Stimulated activated CD8-positive, alpha-beta memory T cell treated with anti-CD3 and anti-CD28 coated beads, Interleukin-4, amount 100 ng/mL, for 48 hours (primary cell): ENCODE data around the gene BUD31.
"Not testable (repeated sequence)": the region's sequence is repeated elsewhere in the genome, so short reads cannot be mapped to it uniquely, and the experiment has no call there.

Source experiments
- DNase-seq: peaks from one replicate; pipeline ENCODE4 v3.0.0-alpha.2; 2020

BUD31 gene

DNA sequence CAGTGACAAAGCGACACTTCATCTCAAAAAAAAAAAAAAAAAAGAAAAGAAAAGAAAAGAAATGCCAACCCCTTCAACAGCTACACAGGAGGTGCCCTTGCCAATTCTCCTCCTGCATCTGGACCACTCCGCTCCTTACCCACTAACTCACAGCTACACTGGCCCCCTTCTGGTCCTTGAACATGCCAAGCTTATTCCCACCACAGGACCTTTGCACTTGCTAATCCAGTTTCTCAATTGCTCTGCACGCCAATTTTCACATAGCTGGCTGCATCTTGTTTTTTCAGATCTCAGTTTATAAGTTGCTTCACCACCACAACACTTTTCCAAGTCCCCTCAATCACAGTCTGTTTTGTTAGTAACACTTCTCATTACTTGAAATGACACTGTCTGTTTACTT lies 5.9 kb upstream of the BUD31 start:
- DNase-seq: no peak

- DNase-seq: no peak
Observed at GRCh38 chr7:99403764-99404163, 5.0 kb upstream of the BUD31 start.

- no peak for DNase-seq
Observed at GRCh38 chr7:99404235-99404976, 4.4 kb upstream of the BUD31 start.

- DNase-seq: no peak
Observed at GRCh38 chr7:99404977-99405320, 3.8 kb upstream of the BUD31 start.

DNA sequence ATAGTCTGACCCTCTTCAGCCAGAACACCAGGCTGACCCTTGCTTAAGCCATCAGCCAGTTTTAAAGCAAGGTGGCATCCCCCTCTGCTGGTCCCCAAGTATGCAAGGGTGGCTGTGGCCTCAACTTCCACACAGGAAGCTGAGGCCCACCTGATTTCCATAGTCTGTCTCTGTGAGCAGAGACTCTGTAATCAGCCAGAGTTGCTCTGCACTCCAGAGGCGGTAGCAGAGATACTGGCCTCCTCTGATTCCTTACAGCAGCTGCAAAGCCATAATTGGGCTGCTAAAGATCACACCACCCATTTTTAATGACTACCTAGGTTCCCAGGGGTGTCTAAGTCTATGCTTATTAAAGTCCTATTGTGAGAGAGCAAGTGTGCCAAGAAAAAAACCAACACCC lies 2.2 kb upstream of the BUD31 start:
- no peak for DNase-seq

- DNase-seq: peak; percentile 62
Observed at GRCh38 chr7:99407872-99408378, 844 bp upstream of the BUD31 start.

DNA sequence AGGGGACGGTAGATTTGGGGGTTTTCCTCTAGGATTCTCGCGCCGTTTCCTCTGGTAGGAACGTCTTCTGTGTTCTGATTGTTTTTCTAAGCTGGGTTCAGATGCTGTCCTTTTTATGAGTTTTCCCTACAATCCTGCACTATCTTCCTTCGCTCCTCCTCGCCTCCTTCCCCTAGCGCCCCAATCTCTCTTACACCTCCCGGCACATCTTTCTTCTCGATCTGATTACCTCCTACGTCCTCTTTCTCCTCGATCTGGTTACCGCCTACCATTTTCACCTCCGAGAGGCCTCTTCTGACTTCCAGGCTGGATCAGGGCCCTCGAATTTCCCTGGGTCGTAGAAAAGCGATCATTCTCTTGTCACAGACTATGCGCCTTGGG lies 413 bp downstream of the BUD31 start:
- no peak for DNase-seq

DNA sequence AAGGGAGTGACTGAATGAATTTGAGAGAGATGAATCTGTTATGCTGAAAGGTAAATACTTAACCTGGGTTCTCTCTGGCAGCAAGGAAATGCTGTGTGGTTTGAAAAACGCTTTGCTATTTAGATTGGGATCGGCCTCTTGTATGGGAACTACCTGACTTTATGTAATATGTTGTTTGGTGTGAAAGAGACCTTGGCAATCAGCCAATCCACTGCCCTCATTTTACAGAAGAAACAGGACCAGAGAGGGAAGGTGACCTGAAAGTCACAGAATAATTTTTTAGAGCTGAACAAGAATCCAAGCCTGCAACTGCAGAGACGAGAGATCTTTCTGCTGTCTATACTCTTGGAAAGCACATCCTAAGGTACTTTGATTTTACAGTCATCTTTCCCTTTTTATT lies 1.0 kb downstream of the BUD31 start:
- DNase-seq: no peak

DNA sequence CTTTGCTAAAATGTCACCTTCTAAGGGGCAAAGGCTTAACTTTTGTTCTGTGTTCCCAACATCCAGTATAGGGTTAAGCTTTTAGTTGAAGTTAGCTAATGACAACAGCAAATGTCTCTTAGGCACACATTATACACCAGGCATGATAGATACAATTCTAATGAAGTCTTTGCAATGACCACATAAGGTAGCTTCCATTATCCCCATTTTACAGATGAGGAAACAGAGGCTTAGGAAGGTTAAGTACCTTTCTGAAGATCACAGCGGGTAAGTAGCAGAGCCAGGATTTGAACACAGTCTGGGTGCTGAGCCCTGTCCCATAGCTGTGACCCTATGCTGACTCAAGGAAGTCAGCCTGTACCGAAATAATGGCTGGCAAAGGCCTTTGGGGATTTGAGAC lies 1.9 kb downstream of the BUD31 start:
- DNase-seq: no peak

GRCh38 chr7:99415513-99416127 lies 6.9 kb downstream of the BUD31 start:
- peak; percentile 62 for DNase-seq

DNA sequence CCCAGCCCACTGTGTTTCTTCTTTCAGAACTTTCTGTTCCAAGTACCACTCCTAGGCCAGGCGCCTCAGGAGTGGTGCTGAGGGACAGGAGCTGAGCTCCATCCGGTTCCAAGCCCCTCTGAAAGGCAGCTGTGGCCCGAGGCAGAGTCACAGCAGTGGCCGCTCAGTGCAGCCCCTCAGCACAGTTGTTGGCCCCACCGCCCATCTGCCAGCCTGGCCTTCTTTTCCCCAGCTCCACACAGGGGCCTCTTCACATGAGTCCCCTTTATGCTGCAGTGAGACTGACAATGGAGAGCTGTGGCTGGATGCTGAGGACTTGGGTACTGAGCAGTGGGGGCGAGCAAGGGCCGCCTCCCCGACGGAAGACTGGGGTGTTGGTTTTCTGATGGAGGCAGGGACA lies 9.5 kb downstream of the BUD31 start:
- DNase-seq: no peak

DNA sequence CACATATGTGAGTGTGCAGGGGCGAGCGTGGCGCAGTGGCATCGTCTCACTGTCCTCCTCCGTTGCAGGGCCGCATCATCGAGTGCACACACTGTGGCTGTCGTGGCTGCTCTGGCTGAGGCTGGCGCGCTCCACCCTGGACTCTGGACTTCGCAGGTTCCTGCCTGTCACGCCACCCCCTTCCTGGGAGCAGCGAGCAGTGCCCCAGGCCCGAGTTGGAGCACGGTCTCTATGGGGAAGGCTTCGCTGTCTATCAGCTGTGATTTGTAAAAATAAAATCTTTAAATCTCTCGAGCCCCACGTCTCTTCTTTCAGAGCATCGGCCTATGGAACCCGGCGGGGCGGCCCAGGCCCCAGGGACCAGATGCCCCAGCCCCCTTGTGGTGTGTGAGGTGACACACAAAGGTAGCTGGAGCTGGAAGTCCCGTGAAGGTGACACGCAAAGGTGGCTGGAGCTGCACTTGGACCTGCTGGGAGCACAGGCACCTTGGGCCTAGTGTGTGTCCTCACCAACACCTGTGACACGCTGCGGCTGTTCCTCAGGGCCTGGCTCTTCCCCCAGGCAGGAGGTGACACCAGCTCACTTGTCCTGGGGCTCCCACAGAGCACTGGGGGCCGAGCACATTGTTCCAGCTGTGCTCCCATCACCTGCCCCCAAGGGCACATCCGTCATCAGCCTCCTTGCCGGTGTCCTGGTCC lies 10.7 kb downstream of the BUD31 start:
- no peak for DNase-seq

DNA sequence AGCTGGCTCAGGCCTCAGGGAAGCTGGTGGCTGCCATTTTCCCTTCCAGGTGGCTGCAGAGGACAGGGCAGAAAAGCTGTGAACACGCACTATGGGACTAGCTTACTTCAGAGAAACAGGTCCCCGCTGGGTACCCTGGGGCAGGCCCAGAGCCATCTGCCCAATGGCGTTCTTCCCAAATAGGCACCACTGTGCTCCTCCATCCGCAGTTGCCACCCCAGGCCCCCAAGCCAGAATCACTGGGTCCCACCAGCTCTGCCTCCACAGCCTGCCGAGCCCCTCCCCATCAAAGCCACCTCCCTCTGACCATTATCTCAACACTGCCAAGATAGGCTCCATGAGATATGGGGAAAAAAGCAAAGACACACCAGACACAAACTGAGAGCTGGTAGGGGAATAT lies 11.4 kb downstream of the BUD31 start:
- no peak for DNase-seq

- no peak for DNase-seq
Observed at GRCh38 chr7:99420986-99421385, 12.2 kb downstream of the BUD31 start.

GRCh38 chr7:99422186-99422585 lies 13.4 kb downstream of the BUD31 start:
- no peak for DNase-seq

DNA sequence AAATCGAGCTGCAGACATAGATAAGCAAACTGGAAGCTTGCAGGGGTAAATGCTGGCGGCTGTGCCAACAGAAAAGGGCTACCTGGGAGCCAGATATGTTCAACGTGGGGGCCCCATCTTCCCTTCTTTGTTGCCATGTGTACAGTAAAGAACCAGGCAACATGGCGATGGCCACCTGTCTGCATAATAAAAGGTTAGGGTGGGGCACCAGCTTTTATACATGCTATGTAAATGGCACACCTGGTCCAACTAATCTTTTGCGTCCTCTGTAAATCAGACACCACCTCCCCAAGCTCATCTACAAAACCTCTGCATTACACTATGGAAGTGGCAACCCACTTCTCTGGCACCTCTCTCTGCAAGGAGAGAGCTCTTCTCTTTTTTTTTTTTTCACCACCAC lies 13.9 kb downstream of the BUD31 start:
- no peak for DNase-seq

- DNase-seq: no peak
Observed at GRCh38 chr7:99424932-99425730, 16.4 kb downstream of the BUD31 start.

DNA sequence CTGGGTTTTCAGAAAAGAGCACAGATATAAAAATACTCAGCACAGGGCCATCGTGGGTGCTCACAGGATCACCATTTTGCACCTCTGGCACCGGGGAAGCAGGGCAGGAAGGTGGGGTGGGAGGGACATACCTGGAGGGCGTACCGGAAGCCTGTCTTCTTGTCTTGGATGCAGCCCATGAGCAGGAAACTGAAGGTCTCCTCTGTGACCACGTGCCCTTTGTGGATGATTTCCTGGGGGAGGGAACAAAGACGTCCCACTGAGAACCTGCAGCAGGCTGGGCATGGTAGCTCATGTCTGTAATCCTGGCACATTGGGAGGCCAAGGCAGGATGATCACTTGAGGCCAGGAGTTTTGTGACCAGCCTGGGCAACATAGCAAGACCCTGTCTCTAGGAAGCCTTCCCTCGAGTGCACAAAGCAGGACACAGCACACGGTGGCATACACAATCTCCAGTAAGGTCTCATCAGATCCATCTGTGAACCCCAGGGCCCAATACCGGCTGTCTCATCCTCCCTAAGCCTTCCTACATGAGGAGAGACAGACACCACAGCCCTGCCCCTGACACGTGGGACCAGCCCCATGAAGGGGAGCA lies 20.3 kb downstream of the BUD31 start:
- DNase-seq: no peak

GRCh38 chr7:99429756-99430155 lies 21.0 kb downstream of the BUD31 start:
- no peak for DNase-seq

DNA sequence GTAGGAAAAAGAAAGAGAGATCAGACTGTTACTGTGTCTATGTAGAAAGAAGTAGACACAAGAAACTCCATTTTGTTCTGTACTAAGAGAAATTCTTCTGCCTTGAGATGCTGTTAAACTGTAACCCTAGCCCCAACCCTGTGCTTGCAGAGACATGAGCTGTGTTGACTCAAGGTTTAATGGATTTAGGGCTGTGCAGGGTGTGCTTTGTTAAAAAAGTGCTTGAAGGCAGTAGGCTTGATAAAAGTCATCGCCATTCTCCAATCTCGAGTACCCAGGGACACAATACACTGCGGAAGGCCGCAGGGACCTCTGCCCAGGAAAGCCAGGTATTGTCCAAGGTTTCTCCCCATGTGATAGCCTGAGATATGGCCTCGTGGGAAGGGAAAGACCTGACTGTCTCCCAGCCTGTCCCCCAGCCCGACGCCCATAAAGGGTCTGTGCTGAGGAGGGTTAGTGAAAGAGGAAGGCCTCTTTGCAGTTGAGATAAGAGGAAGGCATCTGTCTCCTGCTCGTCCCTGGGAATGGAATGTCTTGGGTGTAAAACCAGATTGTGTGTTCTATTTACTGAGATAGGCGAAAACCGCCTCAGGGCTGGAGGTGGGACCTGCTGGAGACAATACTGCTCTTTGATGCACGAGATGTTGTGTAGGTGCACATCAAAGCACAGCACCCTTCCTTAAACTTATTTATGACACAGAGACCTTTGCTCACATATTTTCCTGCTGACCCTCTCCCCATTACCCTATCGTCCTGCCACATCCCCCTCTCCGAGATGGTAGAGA lies 23.2 kb downstream of the BUD31 start:
- not testable (repeated sequence) for DNase-seq

- DNase-seq: no peak
Observed at GRCh38 chr7:99433158-99433557, 24.4 kb downstream of the BUD31 start.

GRCh38 chr7:99437946-99438572 lies 29.3 kb downstream of the BUD31 start:
- no peak for DNase-seq
